ENCODE measurements around the gene TIE1. TPM values are rescaled to one million over a fixed set of nuclear protein-coding genes. Genes with fewer than 3 reads are reported as not detected.

TIE1 gene
- total and polyA plus RNA-seq, 11 donors, result 19.2 to 65.1 (median 28.4) TPM

DNA sequence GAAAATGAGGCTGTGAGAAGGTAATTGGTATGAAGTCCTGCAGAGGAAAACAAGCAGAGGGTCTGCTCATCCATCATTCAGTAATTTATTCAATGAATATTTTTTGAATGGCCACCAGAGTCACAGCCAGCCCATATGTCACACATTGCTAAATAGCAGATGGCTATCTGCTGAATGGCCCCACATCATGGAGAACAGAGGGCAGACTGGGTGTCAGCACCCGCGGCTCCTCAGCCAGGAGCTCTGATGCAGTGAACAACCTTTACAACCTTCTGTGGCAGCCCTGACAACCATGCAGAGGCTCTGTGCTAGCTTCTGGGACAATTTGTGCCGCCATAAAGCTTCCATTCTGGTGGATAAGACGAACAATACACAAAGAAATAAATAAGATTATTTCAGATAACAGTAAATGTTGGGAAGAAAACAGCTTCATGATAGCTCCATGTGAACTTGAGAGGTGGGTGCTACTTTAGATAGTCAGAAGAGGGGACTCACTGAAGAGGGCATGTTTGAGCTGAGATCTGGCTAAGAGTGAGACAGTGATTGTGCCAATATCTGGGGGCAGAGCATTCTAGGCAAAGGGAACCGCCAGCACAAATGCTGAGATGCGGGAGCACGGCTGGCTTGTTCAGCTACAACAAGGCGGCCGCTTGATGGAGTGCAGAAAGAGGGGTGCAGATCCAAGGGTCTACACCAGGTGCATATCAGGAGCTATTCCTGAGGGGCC is 12.6 kb upstream of the TIE1 start:
- H3K4me3 ChIP-seq, result no peak overlapping the region
- ATAC-seq (no peak), DNase-seq (peak in 1 of 5 donors; percentile 12)
- no peak overlapping the region for H3K27ac ChIP-seq
- peaks cover 0 to 7% (median 0%) of the 10 kb centered on the region in 12 donors for H3K4me1 ChIP-seq
- H3K36me3 ChIP-seq, result no peaks in the 10 kb centered on the region
- H3K27me3 ChIP-seq, result no peaks in the 10 kb centered on the region
- 90 to 93% (median 92%) methylated on average over 9 of the region's 9 CpGs for WGBS, 4 donors
- intact Hi-C loops (cut with DNase I), result no loop called here
- H3K9me3 ChIP-seq, result no peaks in the 10 kb centered on the region
- TF ChIP-seq, protein P1, sequence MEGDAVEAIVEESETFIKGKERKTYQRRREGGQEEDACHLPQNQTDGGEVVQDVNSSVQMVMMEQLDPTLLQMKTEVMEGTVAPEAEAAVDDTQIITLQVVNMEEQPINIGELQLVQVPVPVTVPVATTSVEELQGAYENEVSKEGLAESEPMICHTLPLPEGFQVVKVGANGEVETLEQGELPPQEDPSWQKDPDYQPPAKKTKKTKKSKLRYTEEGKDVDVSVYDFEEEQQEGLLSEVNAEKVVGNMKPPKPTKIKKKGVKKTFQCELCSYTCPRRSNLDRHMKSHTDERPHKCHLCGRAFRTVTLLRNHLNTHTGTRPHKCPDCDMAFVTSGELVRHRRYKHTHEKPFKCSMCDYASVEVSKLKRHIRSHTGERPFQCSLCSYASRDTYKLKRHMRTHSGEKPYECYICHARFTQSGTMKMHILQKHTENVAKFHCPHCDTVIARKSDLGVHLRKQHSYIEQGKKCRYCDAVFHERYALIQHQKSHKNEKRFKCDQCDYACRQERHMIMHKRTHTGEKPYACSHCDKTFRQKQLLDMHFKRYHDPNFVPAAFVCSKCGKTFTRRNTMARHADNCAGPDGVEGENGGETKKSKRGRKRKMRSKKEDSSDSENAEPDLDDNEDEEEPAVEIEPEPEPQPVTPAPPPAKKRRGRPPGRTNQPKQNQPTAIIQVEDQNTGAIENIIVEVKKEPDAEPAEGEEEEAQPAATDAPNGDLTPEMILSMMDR (IDR thresholded peaks at IDR 0.05), result no peak
- no peak for TF ChIP-seq POLR2A (IDR thresholded peaks at IDR 0.05)

DNA sequence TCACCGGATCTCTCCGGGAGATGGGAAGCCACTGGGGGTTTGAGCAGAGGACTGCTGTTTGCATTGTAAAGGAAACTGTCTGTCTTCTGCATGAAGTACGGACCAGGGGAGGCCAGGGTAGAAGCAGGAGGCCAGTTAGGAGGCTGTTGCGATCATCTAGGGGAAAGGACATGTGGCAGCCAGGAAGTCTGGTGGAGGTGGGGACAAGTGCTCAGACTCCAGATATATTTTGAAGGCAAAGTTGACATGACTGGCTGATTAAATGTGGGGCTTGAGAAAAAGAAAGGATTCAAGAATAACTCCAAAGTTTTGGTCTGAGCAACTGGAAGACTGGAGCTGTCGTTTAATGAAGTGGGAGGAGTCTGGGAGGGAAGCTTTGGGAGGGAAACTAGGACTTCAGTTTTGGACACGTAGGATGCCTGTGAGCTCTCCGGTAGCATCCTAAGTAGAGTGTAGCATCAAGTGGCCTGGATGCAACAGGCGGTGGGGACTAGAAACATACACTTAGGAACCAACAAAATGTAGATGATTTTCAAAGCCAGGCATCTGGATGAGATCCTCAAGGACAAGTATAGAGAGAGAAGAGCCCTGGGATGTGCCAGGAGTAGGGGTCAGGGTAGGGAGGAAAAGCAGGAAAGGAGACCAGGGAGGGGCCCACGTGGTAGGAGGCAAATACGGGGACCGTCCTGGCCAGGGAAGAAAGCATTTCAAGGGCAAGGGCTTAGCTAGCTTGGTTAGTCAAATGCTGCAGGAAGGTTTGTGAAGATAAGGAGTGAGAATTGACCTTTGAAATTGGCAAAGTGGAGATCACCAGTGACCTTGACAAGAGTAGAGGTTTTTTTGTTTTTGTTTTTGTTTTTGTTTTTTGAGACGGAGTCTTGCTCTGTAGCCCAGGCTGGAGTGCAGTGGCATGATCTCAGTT is 11.7 kb upstream of the TIE1 start:
- intact Hi-C loops (cut with DNase I), result no loop called here
- no peaks in the 10 kb centered on the region for H3K9me3 ChIP-seq
- 63 to 68% (median 67%) methylated on average over 12 of the region's 12 CpGs for WGBS, 4 donors
- no peaks in the 10 kb centered on the region for H3K36me3 ChIP-seq
- no peaks in the 10 kb centered on the region for H3K27me3 ChIP-seq
- DNase-seq (peak in 1 of 5 donors; percentile 7), ATAC-seq (peak in 1 of 4 donors; percentile 28)
- TF ChIP-seq, protein P1 (IDR thresholded peaks at IDR 0.05), result no peak
- TF ChIP-seq POLR2A (IDR thresholded peaks at IDR 0.05), result no peak
- H3K4me3 ChIP-seq, result no peak overlapping the region
- H3K27ac ChIP-seq, result no peak overlapping the region
- peaks cover 0 to 15% (median 4%) of the 10 kb centered on the region in 12 donors for H3K4me1 ChIP-seq

DNA sequence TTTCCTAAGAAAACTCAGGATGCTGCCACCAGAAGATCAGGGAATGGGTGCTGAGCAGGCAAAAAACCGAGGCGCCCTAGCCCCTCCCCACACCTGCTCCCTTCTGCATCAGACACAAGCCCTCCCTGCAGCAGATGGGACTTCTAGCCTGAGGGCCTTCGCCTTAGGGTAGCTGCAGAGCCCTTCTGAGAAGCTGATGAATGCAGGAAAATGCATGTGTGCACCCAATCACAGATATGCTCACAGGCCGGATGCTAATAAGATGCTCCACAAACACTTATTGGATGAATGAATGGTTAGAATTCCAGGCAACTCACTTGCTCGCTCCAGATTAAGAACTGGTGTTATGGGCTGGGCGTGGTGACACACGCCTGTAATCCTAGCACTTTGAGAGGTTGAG is 8.6 kb upstream of the TIE1 start:
- Histone ChIP-seq H3K9me3 (no peaks in the 10 kb centered on the region), H3K4me3 (no peak overlapping the region), H3K27me3 (no peaks in the 10 kb centered on the region), H3K36me3 (no peaks in the 10 kb centered on the region), H3K4me1 (peaks cover 4 to 43% (median 24%) of the 10 kb centered on the region in 12 donors), H3K27ac (no peak overlapping the region)
- no peak for ATAC-seq
- DNase-seq, result no peak
- TF ChIP-seq, protein P1 (IDR thresholded peaks at IDR 0.05), result no peak
- no peak for TF ChIP-seq POLR2A (IDR thresholded peaks at IDR 0.05)
- intact Hi-C loops (cut with DNase I), result loop anchor here in 1 of 10 donors (5.0 kb wide), 1 partner anchor 50 kb away; no protein-coding TSS in a partner anchor
- WGBS, 4 donors, result 79 to 88% (median 84%) methylated on average over 7 of the region's 7 CpGs

DNA sequence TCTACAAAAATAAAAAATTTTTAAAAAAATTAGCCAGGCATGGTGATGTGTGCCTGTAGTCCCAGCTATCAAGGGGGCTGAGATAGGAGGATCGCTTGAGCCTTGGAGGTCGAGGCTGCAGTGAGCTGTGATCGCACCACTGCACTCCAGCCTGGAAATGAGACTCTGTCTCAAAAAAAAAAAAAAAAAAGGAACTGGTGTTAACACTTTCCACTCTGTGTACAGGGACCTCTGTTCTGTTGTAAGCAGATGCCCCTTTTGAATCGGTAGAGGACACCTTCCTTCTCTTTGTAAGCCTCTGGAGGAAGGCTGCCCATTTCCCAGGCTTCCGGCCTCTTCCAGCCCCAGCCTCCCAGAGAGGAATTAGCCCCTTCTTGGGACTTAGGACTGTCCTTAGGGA is 8.1 kb upstream of the TIE1 start:
- Histone ChIP-seq H3K36me3 (no peaks in the 10 kb centered on the region), H3K9me3 (no peaks in the 10 kb centered on the region), H3K4me1 (peaks cover 4 to 44% (median 25%) of the 10 kb centered on the region in 12 donors), H3K27ac (no peak overlapping the region), H3K27me3 (no peaks in the 10 kb centered on the region), H3K4me3 (no peak overlapping the region)
- TF ChIP-seq, protein P1 (IDR thresholded peaks at IDR 0.05), result no peak
- no peak for TF ChIP-seq POLR2A (IDR thresholded peaks at IDR 0.05)
- WGBS, 4 donors, result 72 to 75% (median 74%) methylated on average over 5 of the region's 5 CpGs
- intact Hi-C loops (cut with DNase I), result loop anchor here in 1 of 10 donors (5.0 kb wide), 1 partner anchor 50 kb away; no protein-coding TSS in a partner anchor
- ATAC-seq (no peak), DNase-seq (no peak)
